NCI-H748 (cell line): ENCODE results near the gene ANKRD28.
A peak's percentile ranks its signal among the peaks of the same experiment; 100 is the strongest.
"Not testable (repeated sequence)": the region's sequence is repeated elsewhere in the genome, so short reads cannot be mapped to it uniquely, and the experiment has no call there.

Experiments used
- DNase-seq: peaks from one replicate; lab custom pipeline; 2025; ENCODE audit not compliant: unreplicated experiment; lab: John Stamatoyannopoulos, UW

Gene ANKRD28

GRCh38 chr3:15797642-15798303, at the start of gene ANKRD28:
TSS of gene ANKRD28 (minus strand) at chr3:15797979. CDS start at chr3:15796521, 1,458 bp downstream.
- DNase-seq = no peak

- no peak for DNase-seq
Observed at GRCh38 chr3:15847239-15847638, 49.5 kb upstream of the ANKRD28 start.

GRCh38 chr3:15846606-15847005, 48.8 kb upstream of the ANKRD28 start:
- no peak for DNase-seq

- no peak for DNase-seq
Observed at GRCh38 chr3:15845475-15845874, 47.7 kb upstream of the ANKRD28 start.

GRCh38 chr3:15844889-15845288, 47.1 kb upstream of the ANKRD28 start:
- no peak for DNase-seq

- not testable (repeated sequence) for DNase-seq
Observed at GRCh38 chr3:15841091-15841973, 43.6 kb upstream of the ANKRD28 start.

- no peak for DNase-seq
Observed at GRCh38 chr3:15839568-15839967, 41.8 kb upstream of the ANKRD28 start.

- no peak for DNase-seq
Observed at GRCh38 chr3:15831927-15832326, 34.1 kb upstream of the ANKRD28 start.

- no peak for DNase-seq
Observed at GRCh38 chr3:15825016-15825415, 27.2 kb upstream of the ANKRD28 start.

GRCh38 chr3:15823092-15823491, 25.3 kb upstream of the ANKRD28 start:
- no peak for DNase-seq

- DNase-seq = no peak
Observed at GRCh38 chr3:15822281-15822680, 24.5 kb upstream of the ANKRD28 start.

- no peak for DNase-seq
Observed at GRCh38 chr3:15820911-15821310, 23.1 kb upstream of the ANKRD28 start.

- DNase-seq = no peak
Observed at GRCh38 chr3:15819576-15819975, 21.8 kb upstream of the ANKRD28 start.

- no peak for DNase-seq
Observed at GRCh38 chr3:15819043-15819442, 21.3 kb upstream of the ANKRD28 start.

- DNase-seq = peak; percentile 40
Observed at GRCh38 chr3:15815696-15816095, 17.9 kb upstream of the ANKRD28 start.

- not testable (repeated sequence) for DNase-seq
Observed at GRCh38 chr3:15813079-15813478, 15.3 kb upstream of the ANKRD28 start.

- DNase-seq = no peak
Observed at GRCh38 chr3:15812183-15812582, 14.4 kb upstream of the ANKRD28 start.

- DNase-seq = no peak
Observed at GRCh38 chr3:15810702-15811101, 12.9 kb upstream of the ANKRD28 start.

GRCh38 chr3:15809313-15809712, 11.5 kb upstream of the ANKRD28 start:
- DNase-seq = no peak

- no peak for DNase-seq
Observed at GRCh38 chr3:15808679-15809310, 11.0 kb upstream of the ANKRD28 start.

GRCh38 chr3:15805756-15806266, 8.0 kb upstream of the ANKRD28 start:
- no peak for DNase-seq
